Astrocyte of the spinal cord (primary cell): Measurements from ENCODE around the gene FAM227A.

Experiments used
- DNase-seq: peaks from one replicate; pipeline ENCODE4 v3.0.0; 2011; ENCODE audit warnings: low read depth, low spot score
- H3K4me3 ChIP-seq: 2 replicates; pipeline ENCODE4 v1.5.1; 2011; ENCODE audit warnings: low read depth, mild to moderate bottlenecking, low read length, moderate library complexity
- in situ Hi-C: cut with HindIII; loops from 2 replicates; pipeline ENCODE4 v1.10.0; 2017; ENCODE audit warnings: low sequenced_read_pairs
- TF ChIP-seq, protein P1 (sequence below): IDR thresholded peaks from 2 replicates; pipeline ENCODE4 v1.5.1; 2012; ENCODE audit warnings: low read depth, mild to moderate bottlenecking, low read length, inconsistent platforms

Gene FAM227A

DNA sequence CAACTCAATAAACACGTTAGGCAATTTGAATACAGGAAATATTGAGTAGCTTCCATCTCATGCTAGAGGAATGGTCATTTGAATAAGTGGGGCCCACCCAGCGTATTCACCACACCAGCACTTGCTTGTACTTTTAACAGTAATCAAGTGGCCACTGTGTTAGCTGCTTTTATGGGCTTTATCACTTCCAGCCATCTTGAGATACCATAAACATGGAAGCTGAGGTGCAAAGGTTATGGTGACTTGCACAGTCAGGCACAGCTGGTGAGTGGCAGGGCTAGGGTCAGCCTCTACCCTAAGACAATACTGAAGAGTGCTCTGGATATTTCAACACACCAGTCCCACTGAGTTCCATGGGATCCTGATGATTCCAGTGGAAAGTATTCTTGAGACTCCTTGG is 37.9 kb upstream of the FAM227A start:
- in situ Hi-C loops, result no loop called here
- no peak for DNase-seq
- TF ChIP-seq, protein P1, sequence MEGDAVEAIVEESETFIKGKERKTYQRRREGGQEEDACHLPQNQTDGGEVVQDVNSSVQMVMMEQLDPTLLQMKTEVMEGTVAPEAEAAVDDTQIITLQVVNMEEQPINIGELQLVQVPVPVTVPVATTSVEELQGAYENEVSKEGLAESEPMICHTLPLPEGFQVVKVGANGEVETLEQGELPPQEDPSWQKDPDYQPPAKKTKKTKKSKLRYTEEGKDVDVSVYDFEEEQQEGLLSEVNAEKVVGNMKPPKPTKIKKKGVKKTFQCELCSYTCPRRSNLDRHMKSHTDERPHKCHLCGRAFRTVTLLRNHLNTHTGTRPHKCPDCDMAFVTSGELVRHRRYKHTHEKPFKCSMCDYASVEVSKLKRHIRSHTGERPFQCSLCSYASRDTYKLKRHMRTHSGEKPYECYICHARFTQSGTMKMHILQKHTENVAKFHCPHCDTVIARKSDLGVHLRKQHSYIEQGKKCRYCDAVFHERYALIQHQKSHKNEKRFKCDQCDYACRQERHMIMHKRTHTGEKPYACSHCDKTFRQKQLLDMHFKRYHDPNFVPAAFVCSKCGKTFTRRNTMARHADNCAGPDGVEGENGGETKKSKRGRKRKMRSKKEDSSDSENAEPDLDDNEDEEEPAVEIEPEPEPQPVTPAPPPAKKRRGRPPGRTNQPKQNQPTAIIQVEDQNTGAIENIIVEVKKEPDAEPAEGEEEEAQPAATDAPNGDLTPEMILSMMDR, result no peak
- H3K4me3 ChIP-seq, result no peak overlapping the region

DNA sequence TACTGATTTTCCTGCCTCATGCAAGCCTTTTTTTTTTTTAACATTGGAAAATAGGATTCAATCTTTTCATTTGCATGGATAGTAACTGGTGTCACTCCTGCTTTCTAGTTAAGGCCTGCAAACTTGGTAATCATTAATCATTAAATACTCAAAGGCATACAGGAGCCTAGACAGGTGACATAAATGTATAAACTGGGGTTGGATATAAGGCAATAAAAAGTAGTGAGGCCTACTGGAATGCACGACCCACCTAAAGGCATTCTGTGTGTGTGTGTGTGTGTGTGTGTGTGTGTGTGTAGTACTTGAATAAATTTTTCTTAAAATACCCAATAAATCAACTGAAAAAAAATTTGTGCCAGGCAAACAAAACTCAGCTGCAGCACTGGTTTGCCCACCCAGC is 33.5 kb upstream of the FAM227A start:
- in situ Hi-C loops, result no loop called here
- DNase-seq, result no peak
- H3K4me3 ChIP-seq, result no peak overlapping the region
- TF ChIP-seq, protein P1, result no peak

DNA sequence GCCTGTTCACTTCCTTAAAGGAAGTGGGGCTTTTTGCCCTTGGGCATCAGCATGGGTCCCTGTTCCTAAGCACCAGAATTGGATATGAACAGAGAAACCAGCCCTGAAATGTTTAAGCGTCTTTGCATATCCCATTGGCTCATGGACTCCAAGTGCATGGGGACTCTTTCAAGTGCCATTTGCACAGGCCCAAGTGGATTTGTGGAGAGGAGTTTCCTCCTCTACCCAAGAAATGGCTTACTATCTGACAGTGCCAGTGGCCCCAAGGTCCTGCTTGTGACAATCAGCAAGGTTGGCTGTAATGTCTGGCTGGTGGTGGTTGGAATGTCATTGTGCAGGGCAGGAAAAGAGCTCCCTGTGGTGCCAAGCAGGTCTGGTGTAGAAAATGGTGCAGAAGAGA is 29.6 kb upstream of the FAM227A start:
- TF ChIP-seq, protein P1, result no peak
- H3K4me3 ChIP-seq, result no peak overlapping the region
- in situ Hi-C loops, result no loop called here
- DNase-seq, result no peak

DNA sequence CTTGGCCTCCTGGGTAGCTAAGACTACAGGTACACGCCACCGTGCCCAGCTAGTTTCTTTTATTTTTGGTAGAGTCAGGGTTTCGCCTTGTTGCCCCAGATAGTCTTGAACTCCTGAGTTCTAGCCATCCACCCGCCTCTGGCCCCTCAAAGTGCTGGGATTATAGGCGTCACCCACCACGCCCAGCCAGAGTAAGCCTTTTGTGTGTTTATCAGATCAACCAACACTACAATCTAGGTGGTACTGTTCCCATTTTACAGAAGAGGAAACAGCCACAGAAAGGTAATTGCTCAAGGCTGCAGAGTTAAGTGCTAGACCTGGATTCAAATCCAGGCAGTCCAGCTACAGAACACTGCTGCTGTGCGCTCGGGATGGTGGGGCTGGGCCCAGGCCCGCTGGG is 28.7 kb upstream of the FAM227A start:
- in situ Hi-C loops, result no loop called here
- TF ChIP-seq, protein P1, result no peak
- no peak overlapping the region for H3K4me3 ChIP-seq
- no peak for DNase-seq

DNA sequence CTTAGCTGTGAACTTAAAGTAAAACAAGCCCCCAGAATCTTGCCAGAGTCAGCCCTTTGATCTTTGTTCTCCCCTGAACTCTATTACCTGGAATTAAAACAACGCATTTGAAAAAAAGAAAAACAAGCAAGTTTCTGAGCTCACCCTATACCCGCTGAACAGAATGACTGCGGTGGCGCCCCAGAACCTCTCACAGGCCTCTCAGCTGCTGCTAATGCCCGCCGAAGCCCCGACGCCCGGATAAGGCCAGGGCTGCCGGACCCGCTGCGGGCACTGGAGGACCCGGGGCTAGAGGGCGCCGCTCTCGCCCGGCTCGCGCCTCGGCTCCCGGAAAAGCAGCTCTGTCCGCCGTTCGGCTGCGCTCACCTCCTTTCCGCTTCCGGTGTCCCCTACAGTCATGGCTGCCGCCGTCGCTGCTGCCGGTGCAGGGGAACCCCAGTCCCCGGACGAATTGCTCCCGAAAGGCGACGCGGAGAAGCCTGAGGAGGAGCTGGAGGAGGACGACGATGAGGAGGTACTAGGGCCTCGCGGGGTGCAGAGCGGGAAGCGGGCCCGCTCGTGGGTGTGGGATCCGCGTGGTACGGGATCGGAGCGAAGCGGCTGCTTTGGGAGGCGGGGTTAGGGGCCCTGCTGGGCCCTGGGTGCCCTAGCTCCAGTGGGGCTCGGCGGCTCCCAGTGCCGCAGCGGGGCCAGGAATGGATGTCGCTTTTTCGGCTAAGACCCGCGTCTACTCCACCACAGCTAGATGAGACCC is 25.6 kb upstream of the FAM227A start, which contains the start of gene TOMM22:
Gene TOMM22, plus strand, starts transcription at position 376 of the 754 bp plus-strand sequence. Its CDS starts 22 bp downstream, at position 398.
- H3K4me3 ChIP-seq, result peak within 1 kb of the TSS; percentile 72
- TF ChIP-seq, protein P1, result peak; percentile 67
- in situ Hi-C loops, result no loop called here

DNA sequence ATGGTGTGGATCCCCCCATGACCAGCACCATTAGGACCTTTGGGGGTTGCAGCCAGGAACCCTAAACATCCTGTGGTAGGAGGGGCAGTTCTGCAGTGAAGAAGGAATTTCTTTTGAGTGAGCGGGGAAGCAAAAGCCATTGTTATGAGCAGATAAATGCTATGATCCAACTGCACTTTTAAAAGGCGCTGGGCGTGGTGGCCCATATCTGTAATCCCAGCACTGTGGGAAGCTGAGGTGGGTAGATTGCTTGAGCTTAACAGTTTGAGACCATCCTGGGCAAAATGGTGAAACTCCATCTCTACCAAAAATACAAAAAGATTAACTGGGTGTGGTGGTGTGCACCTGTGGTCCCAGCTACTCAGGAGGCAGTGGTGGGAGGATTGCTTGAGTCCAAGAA is 19.6 kb upstream of the FAM227A start:
- in situ Hi-C loops, result no loop called here
- H3K4me3 ChIP-seq, result no peak overlapping the region
- no peak for DNase-seq

More for the DNA sequence above, 25.6 kb upstream of the FAM227A start, which contains the start of gene TOMM22:
- peak; percentile 86 for DNase-seq

More for the DNA sequence above, 19.6 kb upstream of the FAM227A start:
- TF ChIP-seq, protein P1, result no peak
